Neural progenitor cell (in vitro differentiated cells): ENCODE results near the gene RPL3. TPM values are rescaled to one million over a fixed set of nuclear protein-coding genes. Genes with fewer than 3 reads are reported as not detected.

ENCODE experiments used
- DNase-seq: peaks from one replicate; pipeline ENCODE4 v3.0.0-alpha.2; 2016; ENCODE audit warnings: low spot score
- H2AFZ ChIP-seq: fragments of 200-600 bp; sonication (generic); replicated peaks from 2 replicates; pipeline ENCODE4 v1.6.1; 2016; ENCODE audit warnings: antibody characterized with exemption
- H3F3A ChIP-seq: fragments of 200-600 bp; sonication (generic); 2 replicates; pipeline ENCODE4 v1.6.1; 2016; ENCODE audit warnings: antibody characterized with exemption, low read depth
- H3K27ac ChIP-seq: fragments of 200-600 bp; sonication (generic); 2 replicates; pipeline ENCODE4 v1.5.1; 2016; ENCODE audit warnings: mild to moderate bottlenecking
- H3K27me3 ChIP-seq: fragments of 200-600 bp; sonication (generic); 2 replicates; pipeline ENCODE4 v1.6.1; 2016; ENCODE audit warnings: mild to moderate bottlenecking, moderate library complexity
- H3K36me3 ChIP-seq: fragments of 200-600 bp; sonication (generic); 2 replicates; pipeline ENCODE4 v1.5.1; 2016
- H3K4me1 ChIP-seq: fragments of 200-600 bp; sonication (generic); 2 replicates; pipeline ENCODE4 v1.6.1; 2016; ENCODE audit warnings: mixed run types
- H3K4me2 ChIP-seq: fragments of 200-600 bp; sonication (generic); 2 replicates; pipeline ENCODE4 v1.6.1; 2016
- H3K4me3 ChIP-seq: fragments of 200-600 bp; sonication (generic); 2 replicates; pipeline ENCODE4 v1.5.1; 2016
- H3K79me2 ChIP-seq: fragments of 200-600 bp; sonication (generic); 2 replicates; pipeline ENCODE4 v1.6.1; 2016; ENCODE audit warnings: low read depth
- H3K9ac ChIP-seq: fragments of 200-600 bp; sonication (generic); 2 replicates; pipeline ENCODE4 v1.6.1; 2016
- H3K9me3 ChIP-seq: fragments of 200-600 bp; sonication (generic); 2 replicates; pipeline ENCODE4 v1.5.1; 2016; ENCODE audit warnings: low read depth
- H4K20me1 ChIP-seq: fragments of 200-600 bp; sonication (generic); 2 replicates; pipeline ENCODE4 v1.6.1; 2016; ENCODE audit warnings: low read depth
- H3K27ac Mint-ChIP-seq: 3 replicates; pipeline ENCODE4 v1.8.0; 2021; ENCODE audit warnings: mixed read lengths
- H3K27me3 Mint-ChIP-seq: 2 replicates; pipeline ENCODE4 v1.8.0; 2022; ENCODE audit warnings: low read depth, mild to moderate bottlenecking, inconsistent platforms, moderate library complexity, mixed read lengths; ENCODE audit not compliant: insufficient read depth
- H3K36me3 Mint-ChIP-seq: 3 replicates; pipeline ENCODE4 v1.8.0; 2021; ENCODE audit warnings: mixed read lengths
- H3K4me1 Mint-ChIP-seq: 3 replicates; pipeline ENCODE4 v1.8.0; 2021; ENCODE audit warnings: mixed read lengths
- H3K4me3 Mint-ChIP-seq: 3 replicates; pipeline ENCODE4 v1.8.0; 2021; ENCODE audit warnings: mild to moderate bottlenecking, moderate library complexity, mixed read lengths
- H3K9me3 Mint-ChIP-seq: 3 replicates; pipeline ENCODE4 v1.8.0; 2020; ENCODE audit warnings: mixed read lengths
- EZH2 ChIP-seq: fragments of 200-600 bp; sonication (generic); IDR thresholded peaks from 2 replicates; pipeline ENCODE4 v1.6.1; 2017; ENCODE audit warnings: antibody characterized with exemption, mild to moderate bottlenecking, moderate library complexity
- EZH2phosphoT487 ChIP-seq: fragments of 200-600 bp; sonication (generic); IDR thresholded peaks from 2 replicates; pipeline ENCODE4 v1.6.1; 2017; ENCODE audit warnings: antibody characterized with exemption
- total RNA-seq: library from RNA; depleted of rRNA; stranded (reverse); fragments of >200 nt; gene quantifications from 2 replicates; pipeline ENCODE4 v1.2.3, GENCODE V29; 2015; ENCODE audit warnings: low replicate concordance
- TF ChIP-seq, protein P1 (sequence below): fragments of 200-600 bp; sonication (generic); IDR thresholded peaks from 2 replicates; pipeline ENCODE4 v1.5.1; 2017; ENCODE audit warnings: antibody characterized with exemption, mild to moderate bottlenecking

Gene RPL3
- total RNA-seq, 1 donor from 2014 or later, result 3,021 TPM

GRCh38 chr22:39363751-39364515 lies 44.5 kb upstream of the RPL3 start:
- no peak overlapping the region for H3K4me3 Mint-ChIP-seq
- Histone ChIP-seq H2AFZ (no peak overlapping the region), H4K20me1 (peaks cover 47% of the 10 kb centered on the region), H3K9ac (no peak overlapping the region), H3K4me2 (no peak overlapping the region), H3K4me3 (no peak overlapping the region), H3K36me3 (no peaks in the 10 kb centered on the region), H3K4me1 (peaks cover 13% of the 10 kb centered on the region), H3F3A (peaks cover 11% of the 10 kb centered on the region), H3K27ac (no peak overlapping the region), H3K27me3 (no peaks in the 10 kb centered on the region), H3K79me2 (no peaks in the 10 kb centered on the region), H3K9me3 (no peaks in the 10 kb centered on the region)
- H3K27me3 Mint-ChIP-seq, result peaks cover 2% of the 10 kb centered on the region
- no peak for TF ChIP-seq EZH2
- TF ChIP-seq, protein P1, sequence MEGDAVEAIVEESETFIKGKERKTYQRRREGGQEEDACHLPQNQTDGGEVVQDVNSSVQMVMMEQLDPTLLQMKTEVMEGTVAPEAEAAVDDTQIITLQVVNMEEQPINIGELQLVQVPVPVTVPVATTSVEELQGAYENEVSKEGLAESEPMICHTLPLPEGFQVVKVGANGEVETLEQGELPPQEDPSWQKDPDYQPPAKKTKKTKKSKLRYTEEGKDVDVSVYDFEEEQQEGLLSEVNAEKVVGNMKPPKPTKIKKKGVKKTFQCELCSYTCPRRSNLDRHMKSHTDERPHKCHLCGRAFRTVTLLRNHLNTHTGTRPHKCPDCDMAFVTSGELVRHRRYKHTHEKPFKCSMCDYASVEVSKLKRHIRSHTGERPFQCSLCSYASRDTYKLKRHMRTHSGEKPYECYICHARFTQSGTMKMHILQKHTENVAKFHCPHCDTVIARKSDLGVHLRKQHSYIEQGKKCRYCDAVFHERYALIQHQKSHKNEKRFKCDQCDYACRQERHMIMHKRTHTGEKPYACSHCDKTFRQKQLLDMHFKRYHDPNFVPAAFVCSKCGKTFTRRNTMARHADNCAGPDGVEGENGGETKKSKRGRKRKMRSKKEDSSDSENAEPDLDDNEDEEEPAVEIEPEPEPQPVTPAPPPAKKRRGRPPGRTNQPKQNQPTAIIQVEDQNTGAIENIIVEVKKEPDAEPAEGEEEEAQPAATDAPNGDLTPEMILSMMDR, result no peak
- no peak for TF ChIP-seq EZH2phosphoT487
- DNase-seq, result peak; percentile 20
- H3K4me1 Mint-ChIP-seq, result peaks cover 40% of the 10 kb centered on the region
- peak overlapping the region; percentile 89 for H3K27ac Mint-ChIP-seq
- H3K36me3 Mint-ChIP-seq, result peaks cover 10% of the 10 kb centered on the region
- H3K9me3 Mint-ChIP-seq, result no peaks in the 10 kb centered on the region

DNA sequence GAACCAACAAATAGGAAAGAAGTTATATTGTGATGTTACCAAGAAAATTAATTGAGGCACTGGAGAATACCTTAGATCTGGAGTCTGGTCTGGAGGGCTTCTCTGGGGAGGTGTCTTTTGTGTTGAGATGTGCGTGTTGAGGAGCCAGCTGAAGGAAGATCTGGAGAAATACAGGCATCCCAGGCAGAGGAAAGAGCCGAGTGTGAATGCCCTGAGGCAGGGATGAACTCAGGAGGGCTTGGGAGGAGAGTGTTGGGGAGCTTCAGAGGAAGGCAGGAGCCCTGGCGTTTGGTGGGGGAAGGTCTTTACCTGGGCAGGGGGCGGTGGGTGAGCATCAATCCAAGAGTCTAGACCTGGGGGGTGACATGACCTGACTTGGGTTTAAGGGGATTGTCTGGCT lies 43.5 kb upstream of the RPL3 start:
- no peaks in the 10 kb centered on the region for H3K9me3 Mint-ChIP-seq

GRCh38 chr22:39362271-39362670 lies 42.8 kb upstream of the RPL3 start:
- H3K27ac ChIP-seq, result no peak overlapping the region
- Mint-ChIP-seq H3K4me1 (peaks cover 37% of the 10 kb centered on the region), H3K27ac (no peak overlapping the region)

More for the DNA sequence above, 43.5 kb upstream of the RPL3 start:
- H2AFZ ChIP-seq, result no peak overlapping the region
- peaks cover 15% of the 10 kb centered on the region for H3K36me3 Mint-ChIP-seq
- no peaks in the 10 kb centered on the region for H3K27me3 ChIP-seq
- H3K36me3 ChIP-seq, result no peaks in the 10 kb centered on the region
- no peak overlapping the region for H3K9ac ChIP-seq
- H3K4me3 Mint-ChIP-seq, result no peak overlapping the region
- peaks cover 39% of the 10 kb centered on the region for H4K20me1 ChIP-seq
- peaks cover 13% of the 10 kb centered on the region for H3K4me1 ChIP-seq
- H3K27ac Mint-ChIP-seq, result peak overlapping the region; percentile 29
- H3K27ac ChIP-seq, result no peak overlapping the region
- peaks cover 2% of the 10 kb centered on the region for H3K27me3 Mint-ChIP-seq
- TF ChIP-seq EZH2, result no peak
- H3K4me1 Mint-ChIP-seq, result peaks cover 39% of the 10 kb centered on the region
- no peak overlapping the region for H3K4me2 ChIP-seq
- H3K79me2 ChIP-seq, result no peaks in the 10 kb centered on the region
- no peak for DNase-seq
- no peaks in the 10 kb centered on the region for H3K9me3 ChIP-seq
- H3K4me3 ChIP-seq, result no peak overlapping the region
- H3F3A ChIP-seq, result peaks cover 11% of the 10 kb centered on the region

More at GRCh38 chr22:39362271-39362670, 42.8 kb upstream of the RPL3 start:
- no peaks in the 10 kb centered on the region for H3K27me3 ChIP-seq
- H3K9ac ChIP-seq, result no peak overlapping the region
- no peak for DNase-seq
- peaks cover 11% of the 10 kb centered on the region for H3F3A ChIP-seq
- H3K79me2 ChIP-seq, result no peaks in the 10 kb centered on the region
- H3K36me3 ChIP-seq, result no peaks in the 10 kb centered on the region
- TF ChIP-seq EZH2phosphoT487, result no peak
- TF ChIP-seq EZH2, result no peak
- TF ChIP-seq, protein P1, result no peak
- no peak overlapping the region for H3K4me3 ChIP-seq
- H3K4me2 ChIP-seq, result no peak overlapping the region
- H3K9me3 Mint-ChIP-seq, result no peaks in the 10 kb centered on the region
- H3K36me3 Mint-ChIP-seq, result peaks cover 15% of the 10 kb centered on the region
- peaks cover 39% of the 10 kb centered on the region for H4K20me1 ChIP-seq
- H3K27me3 Mint-ChIP-seq, result peaks cover 2% of the 10 kb centered on the region
- no peak overlapping the region for H2AFZ ChIP-seq
- H3K4me3 Mint-ChIP-seq, result no peak overlapping the region
- peaks cover 13% of the 10 kb centered on the region for H3K4me1 ChIP-seq
- no peaks in the 10 kb centered on the region for H3K9me3 ChIP-seq
